GM12864 (cell line): ENCODE measurements around the gene ITPKC.

Experiments
- DNase-seq: peaks from one replicate; pipeline ENCODE4 v3.0.0-alpha.2; 2011; ENCODE audit warnings: low read depth
- H3K4me3 ChIP-seq: 2 replicates; pipeline ENCODE4 v1.5.1; 2011; ENCODE audit warnings: mild to moderate bottlenecking, low read depth, low read length, control low read depth
- CTCF ChIP-seq: IDR thresholded peaks from 2 replicates; pipeline ENCODE4 v1.5.1; 2011; ENCODE audit warnings: low read depth, mild to moderate bottlenecking, moderate library complexity, low read length, control low read depth, inconsistent platforms; ENCODE audit errors: missing control alignments

The ITPKC gene

DNA sequence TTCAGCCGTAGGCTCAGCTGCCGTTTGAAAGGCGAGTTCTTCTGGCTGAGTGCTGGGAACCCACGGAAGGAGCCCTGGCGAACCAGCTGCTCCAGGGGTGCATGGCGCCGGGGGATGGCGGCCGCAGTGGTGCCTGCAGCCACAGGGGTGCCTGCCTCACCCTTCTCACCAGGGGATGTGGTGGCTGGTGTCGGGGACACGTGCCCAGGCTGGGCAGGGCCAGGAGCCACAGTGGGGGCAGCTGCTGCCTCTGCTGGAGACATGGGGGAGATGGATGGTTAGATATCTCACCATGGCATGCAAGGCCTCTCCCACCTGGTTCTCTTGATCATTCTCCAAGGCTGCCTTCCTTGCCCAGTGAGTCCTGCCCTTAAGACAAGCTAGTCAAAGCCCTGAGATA, 43.5 kb upstream of the ITPKC start:
- TF ChIP-seq CTCF, result no peak
- H3K4me3 ChIP-seq, result no peak overlapping the region
- no peak for DNase-seq

GRCh38 chr19:40674291-40674690, 42.6 kb upstream of the ITPKC start:
- no peak for DNase-seq
- no peak for TF ChIP-seq CTCF
- no peak overlapping the region for H3K4me3 ChIP-seq

DNA sequence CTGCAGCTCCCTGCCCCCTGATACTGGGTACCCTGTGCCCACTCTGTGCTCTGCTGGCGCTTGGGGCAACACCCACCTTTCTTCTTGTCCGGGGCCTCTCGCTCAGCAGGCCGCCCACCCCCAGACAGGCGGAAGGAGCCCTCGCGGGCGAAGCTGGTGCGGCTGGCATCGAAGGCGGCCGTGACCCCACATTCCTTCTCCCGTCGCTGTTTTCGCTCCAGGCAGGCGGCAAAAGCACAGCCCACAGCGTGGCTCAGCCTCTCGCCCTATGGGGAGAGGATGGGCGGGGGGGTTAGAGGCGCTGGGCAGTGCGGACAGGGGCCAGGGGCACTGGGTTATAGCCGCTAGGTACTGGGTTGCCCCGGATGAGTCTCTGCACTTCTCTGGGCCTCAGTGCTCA, 39.8 kb upstream of the ITPKC start:
- no peak overlapping the region for H3K4me3 ChIP-seq
- no peak for TF ChIP-seq CTCF
- no peak for DNase-seq

DNA sequence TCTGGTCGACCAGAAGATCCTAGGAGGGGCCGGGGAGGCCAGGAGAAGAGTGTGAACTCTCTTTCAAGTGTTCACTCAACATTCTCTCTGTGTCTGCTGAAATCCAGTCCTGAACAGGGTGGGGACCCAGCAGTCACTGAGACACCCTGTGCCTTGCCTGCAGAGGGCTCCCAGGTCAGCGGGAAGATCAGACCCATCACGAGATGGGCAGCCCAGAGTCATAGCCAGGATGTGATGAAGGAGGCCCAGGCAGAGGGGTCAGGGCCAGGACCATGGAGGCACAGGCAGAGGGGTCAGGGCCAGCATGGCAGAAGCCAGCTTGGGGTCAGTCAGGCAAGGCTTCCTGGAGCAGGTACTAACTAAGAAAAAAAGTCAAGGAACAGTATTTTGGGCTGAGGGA, 35.9 kb upstream of the ITPKC start:
- DNase-seq, result no peak
- H3K4me3 ChIP-seq, result no peak overlapping the region
- no peak for TF ChIP-seq CTCF

GRCh38 chr19:40682431-40682964, 34.4 kb upstream of the ITPKC start:
- DNase-seq, result no peak
- H3K4me3 ChIP-seq, result no peak overlapping the region
- TF ChIP-seq CTCF, result no peak

- no peak overlapping the region for H3K4me3 ChIP-seq
- DNase-seq, result no peak
- TF ChIP-seq CTCF, result no peak
These were observed 33.5 kb upstream of the ITPKC start for GRCh38 chr19:40683437-40683836.

DNA sequence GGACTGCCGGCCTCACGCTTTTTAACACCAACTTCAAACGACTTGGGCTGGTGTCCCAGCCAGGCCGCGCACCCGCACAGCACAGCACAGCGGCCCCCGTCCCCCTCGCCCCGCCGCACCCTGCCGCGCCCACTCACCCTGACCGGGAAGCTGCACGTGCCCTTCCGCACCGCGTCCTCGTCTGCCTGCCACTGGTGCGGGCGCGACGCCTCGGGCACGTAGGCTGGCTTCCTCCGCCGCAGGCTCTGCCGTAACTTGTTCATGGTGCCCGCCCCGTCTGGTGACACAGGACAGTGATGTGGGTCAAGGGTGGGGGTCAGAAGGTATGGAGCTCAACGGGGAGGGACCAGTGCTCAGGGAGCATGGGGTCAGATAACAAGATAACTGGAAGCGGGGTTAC, 32.6 kb upstream of the ITPKC start:
- no peak overlapping the region for H3K4me3 ChIP-seq
- DNase-seq, result no peak
- no peak for TF ChIP-seq CTCF
